Suprapubic skin (tissue), 4 donors: ENCODE results near the gene RACK1.

Experiments
- EP300 ChIP-seq: sonication (generic); formaldehyde crosslinking; IDR thresholded peaks from one replicate; pipeline ENCODE4 v1.6.1; 2017; ENCODE audit warnings: antibody characterized with exemption
- POLR2A ChIP-seq, 2 donors: fragments of 450-650 bp; IDR thresholded peaks; one replicate each; pipeline ENCODE4 v1.6.1; 2017; ENCODE audit warnings: antibody characterized with exemption in 2 of 2, mild to moderate bottlenecking in 2 of 2, moderate library complexity in 2 of 2
- POLR2AphosphoS5 ChIP-seq, 3 donors: sonication (generic); formaldehyde crosslinking; IDR thresholded peaks; one replicate each; pipeline ENCODE4 v1.6.1; 2017; ENCODE audit warnings: antibody characterized with exemption in 3 of 3
- TF ChIP-seq, protein P1 (sequence below), 2 donors: fragments of 200-600 bp in 1 of 2; fragments of 450-650 bp in 1 of 2; sonication (generic) in 1 of 2; IDR thresholded peaks; one replicate each; pipeline ENCODE4 v1.5.1; 2016 to 2019; ENCODE audit warnings: antibody characterized with exemption in 2 of 2, mild to moderate bottlenecking in 1 of 2, moderate library complexity in 1 of 2

DNA sequence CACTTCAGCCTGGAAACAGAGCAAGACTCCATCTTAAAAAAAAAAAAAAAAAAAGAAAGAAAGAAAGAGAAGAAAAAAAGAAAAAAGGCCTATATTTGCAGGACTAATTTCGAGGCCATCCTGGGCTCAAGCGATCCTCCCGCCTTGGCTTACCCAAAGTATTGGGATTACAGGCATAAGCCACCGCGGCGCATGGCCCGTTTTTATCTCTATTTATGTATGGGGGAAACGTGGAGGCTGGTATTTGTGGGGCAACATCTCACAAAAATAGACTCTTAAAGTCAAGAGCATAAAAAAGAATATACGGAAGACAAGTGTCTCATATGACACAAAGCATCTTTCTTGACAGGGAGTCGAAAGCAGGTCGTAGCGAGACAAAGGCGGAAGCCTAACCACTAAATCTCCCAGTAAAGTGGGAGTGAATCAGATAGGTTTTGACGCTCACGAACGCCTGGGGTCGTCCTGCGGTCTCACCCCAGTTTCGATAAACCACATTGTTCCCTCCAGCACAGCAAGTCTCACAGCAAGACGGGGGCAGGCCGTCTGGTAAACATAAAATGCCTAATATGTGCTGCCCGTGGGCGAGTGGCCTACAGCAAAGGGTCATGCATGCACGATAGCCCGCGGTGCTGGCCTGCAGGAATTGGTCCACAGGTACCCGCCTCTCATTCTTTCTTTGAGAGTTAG lies 22.5 kb downstream of the RACK1 start:
- TF ChIP-seq, protein P1, sequence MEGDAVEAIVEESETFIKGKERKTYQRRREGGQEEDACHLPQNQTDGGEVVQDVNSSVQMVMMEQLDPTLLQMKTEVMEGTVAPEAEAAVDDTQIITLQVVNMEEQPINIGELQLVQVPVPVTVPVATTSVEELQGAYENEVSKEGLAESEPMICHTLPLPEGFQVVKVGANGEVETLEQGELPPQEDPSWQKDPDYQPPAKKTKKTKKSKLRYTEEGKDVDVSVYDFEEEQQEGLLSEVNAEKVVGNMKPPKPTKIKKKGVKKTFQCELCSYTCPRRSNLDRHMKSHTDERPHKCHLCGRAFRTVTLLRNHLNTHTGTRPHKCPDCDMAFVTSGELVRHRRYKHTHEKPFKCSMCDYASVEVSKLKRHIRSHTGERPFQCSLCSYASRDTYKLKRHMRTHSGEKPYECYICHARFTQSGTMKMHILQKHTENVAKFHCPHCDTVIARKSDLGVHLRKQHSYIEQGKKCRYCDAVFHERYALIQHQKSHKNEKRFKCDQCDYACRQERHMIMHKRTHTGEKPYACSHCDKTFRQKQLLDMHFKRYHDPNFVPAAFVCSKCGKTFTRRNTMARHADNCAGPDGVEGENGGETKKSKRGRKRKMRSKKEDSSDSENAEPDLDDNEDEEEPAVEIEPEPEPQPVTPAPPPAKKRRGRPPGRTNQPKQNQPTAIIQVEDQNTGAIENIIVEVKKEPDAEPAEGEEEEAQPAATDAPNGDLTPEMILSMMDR (IDR thresholded peaks at IDR 0.05): no peak
- TF ChIP-seq POLR2A (IDR thresholded peaks at IDR 0.05): no peak
- no peak for TF ChIP-seq POLR2AphosphoS5 (IDR thresholded peaks at IDR 0.05)
- no peak for TF ChIP-seq EP300
